ENCODE results near the gene FANCD2.

The FANCD2 gene

DNA sequence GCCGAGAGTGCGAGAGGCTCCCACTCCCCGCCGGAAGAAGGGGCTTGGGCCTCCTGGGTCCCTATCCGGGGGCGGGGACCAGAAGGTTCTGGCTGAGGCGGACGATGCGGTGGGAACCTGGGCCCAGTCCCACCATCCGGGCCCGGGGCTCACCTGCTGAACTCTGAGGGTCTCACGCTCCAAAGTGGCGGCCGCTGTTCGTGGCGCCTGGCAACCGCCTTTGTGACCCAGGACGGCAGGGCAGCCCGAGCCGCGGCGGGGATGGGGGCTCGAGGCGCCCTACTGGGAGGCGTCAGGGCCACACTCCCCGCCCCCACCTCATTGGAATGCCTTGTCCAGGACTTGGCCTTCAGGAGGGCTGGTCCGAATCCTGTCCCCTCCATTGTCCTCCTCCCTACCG lies 81.9 kb downstream of the FANCD2 start, which contains the start of gene FANCD2OS:
Gene FANCD2OS, minus strand, starts transcription at position 165 of the 400 bp plus-strand sequence. CDS start 3,481 bp downstream, outside the sequence.
- no peak for DNase-seq

GRCh38 chr3:10115326-10116137 lies 89.3 kb downstream of the FANCD2 start, which contains the start of gene BRK1:
BRK1 (plus strand) TSS chr3:10115675; CDS start chr3:10115702, 27 bp downstream.
- peak; percentile 94 to 95 for DNase-seq

GRCh38 chr3:10116138-10116460 lies 89.9 kb downstream of the FANCD2 start:
- no peak for DNase-seq

GRCh38 chr3:10116928-10117327 lies 90.7 kb downstream of the FANCD2 start:
- DNase-seq, result no peak

DNA sequence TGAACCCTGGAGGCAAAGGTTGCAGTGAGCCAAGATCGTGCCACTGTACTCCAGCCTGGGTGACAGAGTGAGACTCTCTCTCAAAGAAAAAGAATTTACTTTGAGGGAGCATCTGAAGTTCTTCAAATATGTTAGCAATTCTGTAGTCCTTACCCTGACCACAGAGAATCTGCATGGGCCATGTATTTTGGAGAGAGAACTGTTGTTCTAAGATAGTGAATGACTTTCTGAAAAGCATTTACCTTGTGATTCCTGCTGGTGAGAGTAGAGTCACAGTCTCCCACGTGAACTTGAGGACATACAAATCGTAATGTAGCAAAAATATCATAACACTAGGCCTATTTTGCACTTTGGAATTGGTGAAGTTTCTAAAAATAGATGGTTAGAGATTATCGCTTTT lies 93.1 kb downstream of the FANCD2 start:
- DNase-seq, result no peak

- DNase-seq, result no peak
Observed at GRCh38 chr3:10121064-10121463, 94.8 kb downstream of the FANCD2 start.

DNA sequence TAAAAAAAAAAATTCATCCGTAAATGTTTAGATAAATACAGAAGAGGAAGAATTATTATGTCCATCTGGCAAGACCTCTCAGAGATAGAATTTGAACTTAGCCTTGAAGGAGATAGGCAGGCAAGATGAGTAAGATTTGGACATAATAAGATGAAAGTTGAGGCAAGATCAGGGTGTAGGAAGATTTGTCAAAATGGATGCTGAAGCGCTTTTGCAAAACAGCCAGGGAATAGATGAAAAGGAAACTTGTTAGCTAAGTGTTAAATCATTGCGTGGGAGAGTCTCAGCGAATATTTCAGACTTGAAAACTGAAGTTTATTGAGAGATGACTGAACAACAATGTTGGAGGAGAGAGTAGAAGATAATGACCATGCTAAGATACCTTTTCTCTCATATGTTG lies 96.5 kb downstream of the FANCD2 start:
- no peak for DNase-seq

DNA sequence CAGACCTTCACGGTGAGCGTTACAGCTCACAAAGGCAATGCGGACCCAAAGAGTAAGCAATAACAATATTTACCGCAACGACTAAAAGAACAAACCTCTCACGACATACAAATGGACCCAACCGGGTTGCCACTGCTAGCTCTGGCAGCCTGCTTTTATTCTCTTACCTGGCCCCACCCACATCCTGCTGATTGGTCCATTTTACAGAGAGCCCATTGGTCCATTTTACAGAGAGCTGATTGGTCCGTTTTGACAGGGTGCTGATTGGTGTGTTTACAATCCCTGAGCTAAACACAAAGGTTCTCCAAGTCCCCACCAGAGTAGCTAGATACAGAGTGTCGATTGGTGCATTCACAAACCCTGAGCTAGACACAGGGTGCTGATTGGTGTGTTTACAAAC lies 109.6 kb downstream of the FANCD2 start:
- DNase-seq, result peak in 1 of 2 experiments; percentile 31

DNA sequence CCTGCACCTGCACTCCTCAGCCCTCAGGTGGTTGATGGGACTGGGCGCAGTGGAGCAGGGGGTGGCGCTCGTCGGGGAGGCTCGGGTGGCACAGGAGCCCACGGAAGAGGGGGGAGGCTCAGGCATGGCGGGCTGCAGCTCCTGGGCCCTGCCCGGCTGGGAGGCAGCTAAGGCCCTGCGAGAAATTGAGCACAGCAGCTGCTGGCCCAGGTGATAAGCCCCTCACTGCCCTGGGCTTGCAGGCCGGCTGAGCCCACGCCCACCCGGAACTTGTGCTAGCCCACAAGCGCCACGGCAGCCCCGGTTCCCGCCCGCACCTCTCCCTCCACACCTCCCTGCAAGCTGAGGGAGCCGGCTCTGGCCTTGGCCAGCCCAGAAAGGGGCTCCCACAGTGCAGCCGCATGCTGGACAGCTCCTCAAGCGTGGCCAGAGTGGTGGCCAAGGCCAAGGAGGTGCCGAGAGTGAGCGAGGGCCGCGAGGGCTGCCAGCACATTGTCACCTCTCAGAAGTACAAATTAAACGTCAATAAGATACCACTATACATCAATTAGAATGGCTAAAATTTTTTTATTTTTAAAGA lies 110.3 kb downstream of the FANCD2 start:
- no peak for DNase-seq

DNA sequence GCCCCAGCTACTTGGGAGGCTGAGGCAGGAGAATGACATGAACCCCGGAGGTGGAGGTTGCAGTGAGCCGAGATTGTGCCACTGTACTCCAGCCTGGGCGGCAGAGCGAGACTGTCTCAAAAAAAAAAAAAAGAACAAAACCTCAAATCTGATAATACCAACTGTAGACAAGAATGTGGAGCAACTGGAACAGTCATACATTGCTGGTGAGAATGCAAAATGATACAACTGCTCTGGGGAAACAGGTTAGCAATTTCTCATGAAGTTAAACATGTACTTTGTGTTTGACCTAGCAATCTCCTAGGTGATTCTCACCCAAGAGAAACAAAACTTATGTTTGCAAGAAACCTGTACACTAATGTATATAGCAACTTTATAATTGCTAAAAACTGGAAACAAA lies 110.9 kb downstream of the FANCD2 start:
- DNase-seq, result no peak

DNA sequence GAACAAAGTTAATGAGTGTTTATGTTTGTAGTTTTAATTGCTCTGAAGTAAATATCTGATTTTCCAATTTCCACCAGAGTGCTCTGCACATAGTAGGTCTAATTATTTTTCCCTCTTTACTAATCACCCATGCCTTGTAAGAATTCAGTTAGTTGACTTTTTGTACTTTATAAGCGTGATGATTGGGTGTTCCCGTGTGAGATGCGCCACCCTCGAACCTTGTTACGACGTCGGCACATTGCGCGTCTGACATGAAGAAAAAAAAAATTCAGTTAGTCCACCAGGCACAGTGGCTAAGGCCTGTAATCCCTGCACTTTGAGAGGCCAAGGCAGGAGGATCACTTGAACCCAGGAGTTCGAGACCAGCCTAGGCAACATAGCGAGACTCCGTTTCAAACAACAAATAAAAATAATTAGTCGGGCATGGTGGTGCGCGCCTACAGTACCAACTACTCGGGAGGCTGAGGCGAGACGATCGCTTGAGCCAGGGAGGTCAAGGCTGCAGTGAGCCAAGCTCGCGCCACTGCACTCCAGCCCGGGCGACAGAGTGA lies 114.8 kb downstream of the FANCD2 start:
- no peak for DNase-seq

DNA sequence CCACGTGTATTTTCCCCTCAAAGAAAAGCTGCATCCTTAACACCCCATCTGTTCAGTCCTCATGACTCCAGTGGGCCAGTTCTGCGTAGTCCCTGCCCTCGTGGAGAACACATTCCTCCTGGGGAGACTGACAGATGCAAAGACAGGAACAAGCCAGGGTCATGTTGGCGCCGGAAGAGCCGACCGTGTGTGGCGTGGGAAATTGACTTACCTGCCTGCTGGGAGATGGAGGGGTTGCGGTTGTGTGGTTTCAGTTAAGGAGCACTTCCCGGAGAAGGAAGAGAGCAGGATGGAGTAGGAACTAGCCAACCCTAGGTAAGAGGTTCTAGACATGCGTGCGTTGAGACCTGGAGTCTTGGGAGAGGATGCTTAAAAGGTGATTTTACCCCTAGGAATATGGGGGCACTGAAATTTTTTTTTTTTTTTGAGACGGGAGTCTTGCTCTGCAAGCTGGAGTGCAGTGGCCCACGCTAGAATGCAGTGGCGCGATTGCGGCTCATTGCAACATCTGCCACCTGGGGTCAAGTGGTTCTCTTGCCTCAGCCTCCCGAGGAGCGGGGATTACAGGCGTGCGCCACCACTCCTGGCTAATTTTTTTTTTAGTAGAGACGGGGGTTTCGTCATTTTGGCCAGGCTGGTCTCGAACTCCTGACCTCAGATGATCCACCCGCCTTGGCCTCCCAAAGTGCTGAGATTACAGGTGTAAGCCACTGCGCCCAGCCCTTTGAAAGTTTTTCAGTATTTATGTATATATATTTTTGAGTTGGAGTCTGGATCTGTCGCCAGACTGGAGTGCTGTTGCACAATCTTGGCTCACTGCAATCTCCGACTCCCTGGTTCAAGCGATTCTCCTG lies 116.7 kb downstream of the FANCD2 start:
- DNase-seq, result peak; percentile 34 to 48

DNA sequence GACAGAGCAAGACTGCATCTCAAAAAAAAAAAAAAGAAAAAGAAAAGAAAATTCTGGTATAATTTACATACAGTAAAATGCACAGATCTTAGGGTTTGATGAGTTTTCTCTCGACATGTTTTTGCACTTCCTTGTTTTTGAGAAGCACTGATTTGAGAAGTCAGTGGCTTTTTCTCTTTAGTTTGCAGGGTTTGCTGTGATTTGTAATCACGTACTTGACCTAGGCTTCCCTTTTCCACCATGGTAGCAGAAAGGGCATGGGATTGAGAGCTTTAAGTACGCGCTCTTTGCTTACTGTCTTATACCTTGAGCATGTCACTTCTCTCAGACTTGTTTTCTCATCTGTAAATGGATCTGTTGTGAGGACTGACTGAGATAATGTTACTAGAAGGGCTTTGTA lies 119.4 kb downstream of the FANCD2 start:
- no peak for DNase-seq

- DNase-seq, result no peak
Observed at GRCh38 chr3:10149226-10149625, 123.0 kb downstream of the FANCD2 start.

GRCh38 chr3:10150987-10151386 lies 124.8 kb downstream of the FANCD2 start:
- no peak for DNase-seq
